Heart left ventricle (tissue), 13 donors: ENCODE data around the gene MAGI2.

Experiments
- POLR2A ChIP-seq, 2 donors: fragments of 450-650 bp; IDR thresholded peaks; one replicate each; pipeline ENCODE4 v1.6.1; 2017; ENCODE audit warnings: antibody characterized with exemption in 2 of 2, mild to moderate bottlenecking in 2 of 2, moderate library complexity in 2 of 2
- TF ChIP-seq, protein P1 (sequence below), 12 donors: fragments of 200-600 bp; sonication (generic) in 4 of 12; IDR thresholded peaks; one replicate each; pipeline versions ENCODE4 v1.5.0 to v1.8.0; 2018 to 2022; ENCODE audit warnings: antibody characterized with exemption in 12 of 12, mild to moderate bottlenecking in 5 of 12
- donor health status: ischemic (EF 13 %, LVEDD 7.1; RV severe dilation, severe dysfunction).
- donor health status: DM: no; HTN: yes; CAD: no.
- donor health status: DM: no; HTN: no; CAD: no.
- donor health status: ischemic (EF 25% LVEDD 6.9; RV normal size, moderate dysfunction).
- donor health status: ischemic (EF 25% LVEDD 5.7; RV mildly dilated, moderate dysfunction).
- donor health status: ischemic (EF 35%, LVEDD 5.7; RV mildly dilated, moderate dysfunction).
- donor health status: nonischemic (EF 11% LVEDD 7.7; RV severe dilation, severe dysfunction).
- donor health status: DM: yes; HTN: yes; CAD: no.
- donor health status: PGD.
- donor health status: ischemic (EF 29% LVEDD 5.4; RV normal size, mild dysfunction).
- donor health status: nonischemic (EF 23%, LVEDD 6.1; RV moderate dilation, normal function).

DNA sequence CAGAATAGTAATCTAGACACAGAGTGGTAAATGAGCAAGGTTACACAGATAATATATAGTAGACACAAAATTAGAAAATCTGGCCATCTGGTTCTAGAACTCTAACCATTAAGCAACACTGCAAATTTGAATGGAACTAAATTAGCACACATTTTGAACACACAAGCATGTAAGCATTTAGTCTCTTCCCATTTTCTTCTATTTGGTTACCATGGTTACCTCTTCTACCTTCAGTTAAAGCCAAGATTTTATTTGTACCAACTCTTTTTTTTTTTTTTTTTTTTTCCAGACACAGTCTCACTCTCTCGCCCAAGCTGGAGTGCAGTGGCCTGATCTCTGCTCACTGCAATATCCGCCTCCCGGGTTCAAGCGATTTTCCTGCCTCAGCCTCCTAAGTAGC lies 790.5 kb downstream of the MAGI2 start:
- TF ChIP-seq, protein P1, sequence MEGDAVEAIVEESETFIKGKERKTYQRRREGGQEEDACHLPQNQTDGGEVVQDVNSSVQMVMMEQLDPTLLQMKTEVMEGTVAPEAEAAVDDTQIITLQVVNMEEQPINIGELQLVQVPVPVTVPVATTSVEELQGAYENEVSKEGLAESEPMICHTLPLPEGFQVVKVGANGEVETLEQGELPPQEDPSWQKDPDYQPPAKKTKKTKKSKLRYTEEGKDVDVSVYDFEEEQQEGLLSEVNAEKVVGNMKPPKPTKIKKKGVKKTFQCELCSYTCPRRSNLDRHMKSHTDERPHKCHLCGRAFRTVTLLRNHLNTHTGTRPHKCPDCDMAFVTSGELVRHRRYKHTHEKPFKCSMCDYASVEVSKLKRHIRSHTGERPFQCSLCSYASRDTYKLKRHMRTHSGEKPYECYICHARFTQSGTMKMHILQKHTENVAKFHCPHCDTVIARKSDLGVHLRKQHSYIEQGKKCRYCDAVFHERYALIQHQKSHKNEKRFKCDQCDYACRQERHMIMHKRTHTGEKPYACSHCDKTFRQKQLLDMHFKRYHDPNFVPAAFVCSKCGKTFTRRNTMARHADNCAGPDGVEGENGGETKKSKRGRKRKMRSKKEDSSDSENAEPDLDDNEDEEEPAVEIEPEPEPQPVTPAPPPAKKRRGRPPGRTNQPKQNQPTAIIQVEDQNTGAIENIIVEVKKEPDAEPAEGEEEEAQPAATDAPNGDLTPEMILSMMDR (IDR thresholded peaks at IDR 0.05) = no peak
- TF ChIP-seq POLR2A (IDR thresholded peaks at IDR 0.05) = no peak
